HTR-8/SVneo (cell line): ENCODE data around the gene COL21A1.

ENCODE experiments used
- DNase-seq: peaks from one replicate; pipeline ENCODE4 v3.0.0; 2011; ENCODE audit warnings: low spot score, mixed read lengths; ENCODE audit not compliant: insufficient read length
- FAIRE-seq: peaks from 2 replicates; lab custom pipeline; 2011; peaks lifted over from hg19 to GRCh38; lab: Jason Lieb, UNC

The COL21A1 gene

DNA sequence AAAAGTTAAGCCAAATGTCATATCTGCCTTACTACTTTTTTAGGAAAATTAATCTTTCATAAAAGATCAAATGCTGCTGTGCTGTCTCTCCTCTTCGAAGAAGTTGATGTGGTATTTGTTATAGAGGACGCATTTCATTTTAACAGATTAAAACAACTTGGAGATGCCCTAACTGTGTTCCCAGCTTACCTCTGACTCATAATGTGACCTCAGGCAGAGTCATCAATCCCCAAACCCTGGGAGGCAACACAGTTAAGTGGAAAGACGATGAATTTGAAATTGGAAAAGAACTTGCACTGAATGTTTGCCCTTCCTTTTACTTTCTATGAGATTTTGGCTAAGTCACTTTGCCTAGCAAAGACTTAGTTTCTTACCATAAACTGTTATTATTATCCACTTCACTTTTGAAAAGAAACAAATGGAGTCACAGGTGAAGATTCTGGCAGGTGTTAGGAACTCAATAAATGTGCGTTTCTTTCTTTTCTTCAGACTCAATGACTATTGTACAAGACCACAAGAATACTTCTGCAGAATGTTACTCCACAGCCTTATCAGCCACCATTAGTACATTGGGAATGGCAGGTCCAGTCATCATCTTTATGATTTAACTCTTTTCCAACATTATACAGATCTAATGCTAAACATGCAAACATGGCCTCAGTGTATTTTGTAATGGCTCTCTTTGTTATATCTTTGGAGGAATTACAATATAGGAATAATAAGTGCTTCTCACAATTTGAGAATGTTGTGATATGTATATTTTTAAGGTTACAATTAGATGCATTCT, 102.6 kb downstream of the COL21A1 start:
- DNase-seq = no peak
- no peak for FAIRE-seq

DNA sequence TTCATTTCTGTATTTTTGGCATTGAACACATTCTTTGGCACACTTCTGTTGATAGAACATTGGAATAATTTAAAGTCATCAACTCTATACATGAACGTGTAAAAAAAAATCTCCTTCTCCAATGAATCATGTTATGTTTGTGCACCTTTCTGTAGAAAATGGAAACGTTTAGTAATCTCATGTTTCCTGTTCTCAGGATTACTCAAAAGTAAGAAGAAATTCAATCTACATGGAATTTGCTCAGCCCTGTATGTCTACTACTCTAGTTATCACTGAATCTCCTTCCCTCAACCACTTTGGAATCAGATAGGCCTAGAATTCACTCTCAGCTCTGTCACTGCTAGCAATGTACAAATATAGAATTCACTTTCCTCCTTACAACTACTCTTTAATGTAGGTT, 103.6 kb downstream of the COL21A1 start:
- FAIRE-seq (no peak), DNase-seq (no peak)

DNA sequence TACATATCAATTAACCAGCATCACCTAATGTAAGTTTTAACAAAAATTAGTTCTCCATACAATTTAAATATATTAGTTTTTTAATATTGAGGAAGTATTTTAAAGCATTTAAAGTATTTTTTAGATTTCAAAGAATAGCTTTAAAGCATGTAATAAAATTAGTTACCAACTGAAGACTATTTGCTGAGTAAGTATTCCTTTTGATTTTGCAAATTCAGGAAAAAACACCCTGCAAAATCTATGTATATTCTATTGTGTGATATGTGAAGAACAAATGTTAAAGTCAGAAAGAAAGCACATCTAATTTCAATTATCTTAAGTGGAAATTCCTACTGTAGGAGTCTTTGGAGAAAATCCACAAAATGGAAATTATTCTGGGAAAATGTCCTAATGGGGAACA, 107.3 kb downstream of the COL21A1 start:
- FAIRE-seq (no peak), DNase-seq (no peak)

DNA sequence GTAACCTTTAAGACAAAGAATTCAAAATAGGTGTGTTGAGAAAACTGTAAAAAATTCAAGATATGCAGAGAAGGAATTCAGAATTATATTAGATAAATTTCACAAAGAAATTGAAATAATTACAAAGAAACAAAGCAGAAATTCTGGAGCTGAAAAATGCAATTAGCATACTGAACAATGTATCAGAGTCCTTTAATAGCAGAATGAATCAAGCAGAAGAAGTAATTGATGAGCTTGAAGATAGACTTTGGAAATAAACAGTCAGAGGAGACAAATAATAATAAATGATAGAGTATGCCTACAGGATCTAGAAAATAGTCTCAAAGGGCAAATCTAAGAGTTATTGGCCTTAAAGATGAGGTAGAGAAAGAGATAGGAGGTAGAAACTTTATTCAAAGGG, 131.7 kb downstream of the COL21A1 start:
- no peak for FAIRE-seq
- DNase-seq = no peak

DNA sequence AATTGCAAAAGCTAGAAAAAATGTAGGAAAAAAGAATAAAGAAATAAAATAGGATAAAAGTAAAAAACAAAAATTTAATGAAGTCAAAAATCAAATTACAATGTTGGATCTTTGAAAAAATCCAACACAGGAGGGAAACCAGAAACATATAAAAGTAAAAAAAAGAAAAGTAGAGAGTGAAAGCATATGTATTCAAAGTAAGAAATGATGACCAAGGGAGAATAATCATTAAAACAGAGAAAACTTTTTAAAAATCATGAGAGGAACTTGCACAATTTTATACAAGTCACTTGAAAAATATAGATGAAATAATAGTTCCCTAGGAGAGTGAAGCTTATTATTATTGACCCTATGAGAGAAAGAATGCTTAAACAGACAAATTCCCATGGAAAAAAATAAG, 138.2 kb downstream of the COL21A1 start:
- FAIRE-seq = no peak

DNA sequence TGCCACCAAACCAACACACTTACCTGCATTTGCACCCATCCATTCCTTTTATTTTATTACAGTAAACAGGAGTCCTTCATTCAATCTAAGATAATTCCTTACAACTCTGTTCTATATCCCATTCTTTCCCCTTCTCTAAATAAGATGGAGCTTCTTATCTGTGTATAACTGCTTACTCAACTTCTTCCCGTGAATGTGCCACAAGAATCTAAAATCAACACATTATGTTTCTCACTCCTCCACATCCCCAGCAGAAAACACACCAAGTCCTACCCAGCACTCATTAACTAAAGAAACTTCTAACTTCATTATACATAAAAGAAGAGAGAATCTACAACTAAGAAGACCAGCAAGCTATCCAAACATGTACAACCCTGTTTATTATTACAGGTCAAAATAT, 141.1 kb downstream of the COL21A1 start:
- no peak for FAIRE-seq
- DNase-seq = no peak

More for the DNA sequence above, 138.2 kb downstream of the COL21A1 start:
- DNase-seq = no peak

DNA sequence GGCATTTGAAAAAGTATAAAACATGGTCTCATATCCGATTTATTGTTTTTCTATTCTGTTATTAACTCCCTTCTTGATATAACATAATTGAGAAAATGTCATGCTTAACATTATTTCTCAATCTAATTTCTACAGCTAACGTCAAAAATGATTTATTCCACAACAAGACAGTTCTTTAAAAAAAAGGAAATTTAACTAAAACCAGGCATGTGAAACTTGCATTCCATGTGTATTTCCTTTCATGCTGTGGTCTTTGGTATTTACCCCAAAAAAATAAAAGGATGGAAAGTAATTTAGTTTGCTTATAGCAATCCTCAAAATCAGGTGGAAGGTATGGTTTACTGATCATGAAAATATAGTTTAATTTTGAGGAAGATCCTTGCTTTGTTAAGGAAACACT, 142.8 kb downstream of the COL21A1 start:
- FAIRE-seq = no peak

DNA sequence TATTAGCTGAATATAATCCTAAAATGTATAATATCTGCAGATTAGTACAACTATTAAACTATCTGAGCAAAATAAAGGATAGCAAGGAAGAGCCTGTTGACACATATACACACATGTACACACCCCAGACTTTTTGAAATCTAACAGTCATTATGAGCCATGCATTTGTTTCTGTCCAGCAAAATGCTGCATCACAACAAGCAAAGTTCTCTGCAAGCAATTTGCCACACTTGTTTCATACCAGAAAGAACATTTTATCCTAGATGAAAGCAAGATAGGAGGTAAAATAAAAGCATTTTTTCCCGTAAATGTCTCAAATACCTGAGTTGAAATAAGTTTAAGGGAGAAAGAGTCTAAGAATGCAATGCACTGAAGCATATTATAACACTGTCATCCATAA, 145.2 kb downstream of the COL21A1 start:
- no peak for DNase-seq

More for the DNA sequence above, 142.8 kb downstream of the COL21A1 start:
- DNase-seq = no peak

DNA sequence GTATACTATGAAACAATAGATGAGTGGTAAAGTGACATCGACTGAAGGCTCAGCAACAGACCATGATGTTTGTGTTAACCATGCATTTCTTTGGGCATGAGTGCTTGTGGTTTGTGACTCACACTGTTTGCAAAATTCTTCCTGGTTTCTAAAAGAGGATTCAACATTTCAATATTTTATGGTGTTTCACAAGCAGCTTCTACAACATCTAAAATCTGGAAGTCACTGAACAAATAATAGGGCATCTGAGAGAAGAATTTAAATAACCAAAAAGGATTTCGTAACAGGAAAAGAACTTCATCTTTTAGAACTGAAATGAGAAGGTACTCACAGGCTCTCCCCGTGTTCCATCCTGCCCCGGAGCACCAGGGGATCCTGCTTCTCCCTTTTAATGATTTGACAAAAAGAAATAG, 146.2 kb downstream of the COL21A1 start:
- DNase-seq (peak; percentile 51), FAIRE-seq (peak; percentile 65)

More for the DNA sequence above, 145.2 kb downstream of the COL21A1 start:
- no peak for FAIRE-seq

DNA sequence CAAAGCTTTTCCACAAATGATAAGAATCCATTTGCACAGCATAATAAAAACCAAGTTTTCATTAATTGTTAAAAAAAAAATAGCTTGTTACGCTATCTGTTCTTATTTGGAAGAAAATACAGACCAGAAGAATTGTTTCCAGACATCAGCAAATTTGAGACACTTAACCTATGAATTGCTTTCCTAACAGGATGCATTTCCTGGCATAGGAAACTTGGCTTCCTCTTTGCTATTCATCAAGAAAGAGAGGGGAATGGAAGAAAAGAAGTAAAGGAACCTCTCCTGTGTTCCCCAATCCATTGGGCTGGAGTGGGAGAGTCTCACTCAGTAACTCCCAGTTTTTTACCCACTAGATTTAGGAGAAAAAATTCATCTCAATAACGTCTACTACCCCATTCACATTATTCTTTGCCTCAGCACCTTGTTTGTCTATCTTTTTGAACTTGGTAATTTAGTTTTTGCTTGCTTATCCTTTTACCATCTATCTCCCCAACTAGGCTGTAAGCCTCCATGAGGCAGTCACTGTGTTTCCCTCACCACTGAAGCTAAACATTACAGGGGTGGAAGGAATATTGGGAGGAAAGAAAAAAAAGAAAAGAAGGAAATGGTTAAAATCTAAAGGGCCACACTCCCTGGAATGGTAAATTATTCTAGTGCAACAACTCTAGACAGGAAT, 150.3 kb downstream of the COL21A1 start:
- FAIRE-seq (no peak), DNase-seq (no peak)

DNA sequence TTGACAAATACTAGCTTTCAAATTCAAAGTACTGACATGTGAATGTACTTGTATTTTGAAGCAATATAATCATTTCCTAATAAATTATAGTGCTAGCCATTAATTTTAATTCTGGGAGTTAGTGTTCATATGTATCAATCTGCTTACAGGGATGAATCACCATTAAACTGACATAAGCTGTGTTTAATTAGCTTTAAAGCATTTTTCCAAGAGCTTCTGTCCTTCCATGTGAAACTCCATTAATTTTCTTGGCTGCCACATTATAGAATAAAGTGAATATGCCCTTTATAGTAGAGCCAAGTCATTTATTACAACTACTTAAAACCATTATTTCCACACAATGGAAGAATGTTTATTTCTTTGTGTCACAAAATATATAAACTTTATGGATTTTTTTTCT, 150.8 kb downstream of the COL21A1 start:
- FAIRE-seq (no peak), DNase-seq (no peak)

DNA sequence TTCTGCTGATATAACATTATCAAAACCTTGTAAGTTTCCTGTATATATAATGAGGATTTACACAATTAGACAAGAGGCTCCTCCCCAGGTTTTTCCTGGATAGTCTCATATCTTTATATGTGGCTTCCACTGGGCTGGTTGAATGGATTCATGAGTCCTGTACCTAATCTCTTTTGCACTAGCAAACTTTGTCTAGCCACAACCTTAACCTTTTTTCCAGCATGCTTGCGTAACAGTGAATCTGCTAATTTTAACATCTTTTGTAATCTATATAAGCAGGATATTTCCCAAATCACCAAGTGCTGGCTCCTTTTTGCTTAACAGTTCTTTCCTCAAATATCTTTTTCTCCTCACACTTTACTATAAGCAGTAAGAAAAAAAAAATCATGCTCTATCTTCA, 153.6 kb downstream of the COL21A1 start:
- FAIRE-seq = no peak
- DNase-seq = no peak

DNA sequence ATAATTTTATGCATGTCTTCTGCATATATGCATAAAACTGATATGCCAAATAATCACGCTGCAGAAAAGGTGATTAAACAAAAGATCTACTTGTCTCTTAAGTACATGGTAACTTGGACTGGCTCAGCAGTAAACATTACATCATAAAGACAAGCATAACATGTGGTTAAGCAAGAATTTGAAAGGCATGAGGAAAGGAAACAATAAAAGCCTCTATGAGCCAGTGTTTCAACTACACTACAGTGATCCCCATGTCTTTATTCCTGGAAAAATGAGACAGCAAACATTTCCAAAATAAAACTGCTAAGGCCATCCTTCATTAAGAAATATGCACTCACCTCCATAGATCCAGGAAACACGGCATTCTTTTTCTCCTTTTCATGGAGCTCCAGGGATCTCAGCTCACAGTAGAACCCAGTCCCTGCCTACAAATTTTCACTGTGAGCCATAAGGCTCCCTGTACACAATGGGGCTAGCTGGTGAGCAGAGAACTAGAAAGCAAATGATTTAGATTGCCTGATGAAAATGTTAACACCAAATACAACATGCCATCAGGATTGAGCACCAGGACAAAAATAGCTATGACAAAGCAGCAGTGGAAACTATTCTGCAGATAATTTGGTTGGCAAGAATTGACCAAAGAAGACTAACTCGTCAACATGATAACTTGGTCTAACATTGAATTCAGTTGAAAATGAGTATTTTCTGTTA, 156.1 kb downstream of the COL21A1 start:
- peak; percentile 25 for DNase-seq
- FAIRE-seq = no peak

DNA sequence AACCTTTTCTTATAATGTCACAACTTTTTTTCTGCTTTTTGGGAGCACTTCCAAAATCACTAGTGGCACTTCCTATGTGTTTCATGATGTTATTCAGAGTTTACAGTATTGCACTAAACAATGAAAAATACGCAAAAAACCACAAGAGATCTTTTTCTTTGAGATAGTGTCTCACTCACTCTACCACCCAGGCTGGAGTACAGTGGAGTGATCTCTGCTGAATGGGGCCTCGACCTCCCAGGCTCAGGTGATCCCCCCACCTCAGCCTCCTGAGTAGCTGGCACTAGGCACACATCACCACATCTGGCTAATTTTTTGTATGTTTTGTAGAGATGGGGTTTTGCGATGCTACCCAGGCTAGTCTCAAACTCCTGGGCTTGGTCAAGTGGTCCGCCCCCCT, 158.7 kb downstream of the COL21A1 start:
- FAIRE-seq (no peak), DNase-seq (no peak)

DNA sequence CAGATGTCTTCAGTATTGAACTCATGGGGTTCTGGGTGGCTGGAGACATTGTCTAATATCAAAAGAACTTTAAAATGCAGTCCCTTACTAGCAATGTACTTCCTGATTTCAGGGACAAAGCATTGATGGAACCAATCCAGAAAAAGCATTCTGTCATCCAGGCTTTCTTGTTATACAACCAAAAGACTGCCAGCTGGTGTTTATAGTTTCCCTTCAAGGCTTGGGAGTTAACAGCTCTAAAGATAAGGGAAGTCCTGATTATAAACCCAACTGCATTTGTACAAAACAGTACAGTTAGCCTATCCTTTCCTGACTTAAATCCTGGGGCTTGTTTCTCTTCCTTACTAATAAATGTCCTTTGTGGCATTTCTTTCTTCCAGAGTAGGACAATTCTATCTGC, 160.0 kb downstream of the COL21A1 start:
- FAIRE-seq (no peak), DNase-seq (no peak)

DNA sequence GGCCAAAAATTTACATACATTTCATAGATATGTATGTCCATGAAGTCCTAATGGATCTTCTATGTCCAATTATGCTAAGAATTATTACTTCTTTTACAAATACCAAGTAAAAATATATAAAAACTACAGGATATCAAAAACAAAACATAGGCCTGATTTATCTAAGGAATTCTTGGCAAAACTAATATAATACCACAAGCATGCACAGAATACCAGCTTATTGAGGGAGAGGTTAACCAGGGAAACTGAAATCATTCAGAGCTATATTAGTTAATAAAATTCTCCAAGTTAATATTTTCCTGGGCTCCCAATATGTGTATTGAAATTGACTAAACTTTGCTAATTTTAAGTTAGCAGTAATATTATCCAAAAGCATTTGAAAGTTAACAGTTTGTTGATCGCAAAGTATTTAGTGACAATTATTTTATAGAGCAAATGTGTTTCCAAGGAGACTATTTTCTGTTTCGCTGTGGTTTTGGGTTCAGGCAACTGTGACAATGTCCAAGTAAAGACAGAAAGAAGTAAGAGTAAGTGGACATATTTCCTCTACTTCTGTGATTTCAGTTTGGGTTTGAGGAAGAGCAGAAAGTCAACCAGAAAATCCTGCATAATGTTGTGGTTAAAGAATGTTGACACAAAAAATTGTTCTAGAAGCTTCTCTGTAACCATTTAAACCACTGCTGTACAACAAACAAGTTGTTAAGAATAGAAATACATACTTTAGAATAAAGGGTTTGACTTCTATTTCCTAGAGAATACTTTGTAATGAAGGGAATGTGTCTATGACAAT, 167.4 kb downstream of the COL21A1 start:
- DNase-seq = no peak
- no peak for FAIRE-seq

DNA sequence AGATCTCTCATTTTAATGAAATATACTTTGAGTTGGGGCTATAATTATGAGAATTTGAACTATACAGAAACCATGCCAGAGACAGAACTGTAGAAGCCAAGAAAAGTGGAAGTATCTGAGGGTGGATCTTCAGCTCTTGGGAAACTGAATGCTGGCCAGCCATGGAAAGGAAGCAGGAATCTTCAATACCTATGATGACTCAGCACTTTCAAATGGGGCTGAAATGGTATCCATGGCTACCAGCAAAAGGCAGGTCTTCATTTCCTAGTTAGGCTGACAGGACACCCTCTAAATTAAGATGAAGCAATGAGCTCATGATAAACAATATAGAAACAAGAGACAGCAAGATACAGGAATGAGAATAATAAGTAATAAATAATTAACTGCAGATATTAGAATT, 171.3 kb downstream of the COL21A1 start:
- no peak for DNase-seq
- no peak for FAIRE-seq

DNA sequence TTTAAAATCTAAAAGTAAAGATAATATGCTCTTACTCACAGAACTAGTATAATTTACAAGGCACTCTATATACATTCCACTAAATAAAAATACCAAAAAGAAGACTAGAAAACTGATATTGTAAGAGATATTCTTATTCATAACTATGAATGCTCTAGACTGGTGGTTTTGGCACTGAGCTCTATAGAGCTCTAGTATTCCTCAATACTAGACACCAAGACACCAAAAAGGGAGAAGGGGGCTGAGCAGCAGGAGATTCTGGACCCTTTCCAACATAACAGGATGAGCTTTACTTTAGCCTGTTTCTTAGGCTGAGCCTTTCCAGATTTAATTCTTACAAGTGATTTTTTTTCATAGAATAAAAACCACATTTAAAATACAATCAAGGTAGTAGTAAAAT, 173.6 kb downstream of the COL21A1 start:
- FAIRE-seq = no peak

DNA sequence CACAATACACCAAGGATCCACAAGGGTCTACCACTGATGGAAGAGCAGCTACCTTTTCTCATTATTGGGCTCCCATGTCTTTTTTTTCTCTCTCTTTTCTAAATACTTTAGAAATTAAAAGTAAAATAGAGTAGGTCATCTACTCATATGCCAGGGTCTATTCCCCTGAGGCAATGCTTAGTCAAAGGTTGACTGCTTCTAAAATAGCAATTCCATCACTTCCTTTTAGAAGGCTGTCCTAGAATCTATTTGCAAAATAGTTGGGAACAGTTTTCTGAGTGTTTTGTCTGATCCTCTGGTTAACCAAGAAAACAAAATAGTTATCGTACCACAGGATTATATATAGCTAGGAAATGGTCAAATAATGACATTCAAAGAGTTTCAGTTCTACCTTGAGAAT, 174.1 kb downstream of the COL21A1 start:
- FAIRE-seq (no peak), DNase-seq (no peak)

More for the DNA sequence above, 173.6 kb downstream of the COL21A1 start:
- DNase-seq = no peak

DNA sequence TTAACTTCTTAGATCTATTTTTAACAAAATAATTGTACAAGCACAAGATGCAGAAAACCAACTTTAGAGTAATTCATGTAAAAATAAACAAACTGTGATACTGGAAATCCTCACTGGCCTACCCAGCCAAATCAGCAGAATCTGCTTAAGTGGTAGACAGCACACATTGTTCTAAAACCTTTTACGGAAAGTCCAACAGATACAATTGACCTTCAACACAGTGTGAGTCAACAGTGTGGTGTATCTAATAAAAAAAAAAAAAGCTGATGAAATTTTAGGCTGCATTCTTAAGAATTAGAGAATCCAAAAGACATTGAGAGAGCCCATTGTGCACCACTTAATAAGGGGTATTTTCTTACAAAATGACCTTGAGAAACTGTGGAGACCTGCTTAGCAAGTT, 174.5 kb downstream of the COL21A1 start:
- no peak for DNase-seq
- FAIRE-seq = no peak
